ENCODE results near the gene TMEM163.

Gene TMEM163

DNA sequence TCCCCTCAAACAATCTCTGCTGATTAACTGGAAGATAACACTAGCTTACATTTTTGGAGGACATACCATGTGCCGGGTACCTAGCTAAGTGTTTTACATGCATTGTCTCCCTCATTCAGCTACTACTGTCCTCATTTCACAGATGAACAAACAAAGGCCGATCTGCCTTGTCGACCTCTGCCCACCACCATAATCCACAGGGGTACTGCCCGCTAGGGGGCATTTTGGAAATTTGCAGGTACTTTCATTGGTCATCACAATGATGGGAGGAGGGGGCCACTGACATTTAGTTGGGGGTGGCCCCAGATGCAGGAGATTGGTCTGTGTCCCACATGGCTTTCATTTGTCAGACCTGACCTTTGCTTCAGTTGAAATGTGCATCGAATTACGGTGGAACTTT, 3.9 kb upstream of the TMEM163 start:
- Histone ChIP-seq H3K4me3 (ENCODE audit: low read depth, low read length) (no peak overlapping the region), H3K27ac (no peak overlapping the region), H3K27me3 (replicated peaks) (peaks cover 44% of the 10 kb centered on the region), H3K36me3 (replicated peaks) (no peaks in the 10 kb centered on the region)
- in situ Hi-C loops (cut with HindIII; ENCODE audit: low pct_ligation_motif_present, low sequenced_read_pairs): no loop called here
- TF ChIP-seq, protein P1, sequence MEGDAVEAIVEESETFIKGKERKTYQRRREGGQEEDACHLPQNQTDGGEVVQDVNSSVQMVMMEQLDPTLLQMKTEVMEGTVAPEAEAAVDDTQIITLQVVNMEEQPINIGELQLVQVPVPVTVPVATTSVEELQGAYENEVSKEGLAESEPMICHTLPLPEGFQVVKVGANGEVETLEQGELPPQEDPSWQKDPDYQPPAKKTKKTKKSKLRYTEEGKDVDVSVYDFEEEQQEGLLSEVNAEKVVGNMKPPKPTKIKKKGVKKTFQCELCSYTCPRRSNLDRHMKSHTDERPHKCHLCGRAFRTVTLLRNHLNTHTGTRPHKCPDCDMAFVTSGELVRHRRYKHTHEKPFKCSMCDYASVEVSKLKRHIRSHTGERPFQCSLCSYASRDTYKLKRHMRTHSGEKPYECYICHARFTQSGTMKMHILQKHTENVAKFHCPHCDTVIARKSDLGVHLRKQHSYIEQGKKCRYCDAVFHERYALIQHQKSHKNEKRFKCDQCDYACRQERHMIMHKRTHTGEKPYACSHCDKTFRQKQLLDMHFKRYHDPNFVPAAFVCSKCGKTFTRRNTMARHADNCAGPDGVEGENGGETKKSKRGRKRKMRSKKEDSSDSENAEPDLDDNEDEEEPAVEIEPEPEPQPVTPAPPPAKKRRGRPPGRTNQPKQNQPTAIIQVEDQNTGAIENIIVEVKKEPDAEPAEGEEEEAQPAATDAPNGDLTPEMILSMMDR (IDR thresholded peaks at IDR 0.05; ENCODE audit: low read depth, low read length, missing control alignments): peak; percentile 53
- DNase-seq: no peak

DNA sequence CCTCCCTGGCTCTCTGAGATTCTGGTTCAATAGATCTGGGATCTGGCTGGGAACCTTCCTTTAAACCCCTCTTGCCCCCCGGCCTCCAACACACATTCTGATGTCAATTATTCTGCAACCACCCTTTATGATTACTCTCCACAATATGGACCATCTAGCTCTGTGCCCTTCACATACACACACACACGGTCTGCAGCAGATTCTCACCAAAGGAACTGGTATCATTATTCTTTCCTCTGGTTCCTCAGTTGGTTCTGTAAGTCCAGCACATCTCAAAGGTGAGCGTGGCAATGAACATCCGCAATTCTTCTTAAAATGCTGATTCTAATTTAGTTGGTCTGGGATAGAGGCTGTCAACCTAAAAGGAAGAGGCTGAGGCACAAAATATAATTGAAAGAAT, 2.8 kb upstream of the TMEM163 start:
- in situ Hi-C loops (cut with HindIII; ENCODE audit: low pct_ligation_motif_present, low sequenced_read_pairs): no loop called here

GRCh38 chr2:134718023-134718816, 580 bp downstream of the TMEM163 start:
- Histone ChIP-seq H3K27me3 (replicated peaks) (peaks cover 64% of the 10 kb centered on the region), H3K4me3 (ENCODE audit: low read depth, low read length) (peak overlapping the region; percentile 29), H3K36me3 (replicated peaks) (no peaks in the 10 kb centered on the region), H3K27ac (no peak overlapping the region)
- TF ChIP-seq, protein P1 (IDR thresholded peaks at IDR 0.05; ENCODE audit: low read depth, low read length, missing control alignments): no peak
- no peak for DNase-seq
- in situ Hi-C loops (cut with HindIII; ENCODE audit: low pct_ligation_motif_present, low sequenced_read_pairs): no loop called here

More for the DNA sequence above, 2.8 kb upstream of the TMEM163 start:
- TF ChIP-seq, protein P1 (IDR thresholded peaks at IDR 0.05; ENCODE audit: low read depth, low read length, missing control alignments): no peak
- no peaks in the 10 kb centered on the region for H3K36me3 ChIP-seq (replicated peaks)
- DNase-seq: no peak
- H3K27me3 ChIP-seq (replicated peaks): peaks cover 55% of the 10 kb centered on the region
- no peak overlapping the region for H3K27ac ChIP-seq
- no peak overlapping the region for H3K4me3 ChIP-seq (ENCODE audit: low read depth, low read length)

- H3K27me3 ChIP-seq (replicated peaks): peaks cover 58% of the 10 kb centered on the region
- in situ Hi-C loops (cut with HindIII; ENCODE audit: low pct_ligation_motif_present, low sequenced_read_pairs): no loop called here
- TF ChIP-seq, protein P1 (IDR thresholded peaks at IDR 0.05; ENCODE audit: low read depth, low read length, missing control alignments): no peak
- H3K4me3 ChIP-seq (ENCODE audit: low read depth, low read length): no peak overlapping the region
- no peak overlapping the region for H3K27ac ChIP-seq
- no peak for DNase-seq
- no peaks in the 10 kb centered on the region for H3K36me3 ChIP-seq (replicated peaks)
Observed at GRCh38 chr2:134717286-134718022, 1.3 kb downstream of the TMEM163 start.

DNA sequence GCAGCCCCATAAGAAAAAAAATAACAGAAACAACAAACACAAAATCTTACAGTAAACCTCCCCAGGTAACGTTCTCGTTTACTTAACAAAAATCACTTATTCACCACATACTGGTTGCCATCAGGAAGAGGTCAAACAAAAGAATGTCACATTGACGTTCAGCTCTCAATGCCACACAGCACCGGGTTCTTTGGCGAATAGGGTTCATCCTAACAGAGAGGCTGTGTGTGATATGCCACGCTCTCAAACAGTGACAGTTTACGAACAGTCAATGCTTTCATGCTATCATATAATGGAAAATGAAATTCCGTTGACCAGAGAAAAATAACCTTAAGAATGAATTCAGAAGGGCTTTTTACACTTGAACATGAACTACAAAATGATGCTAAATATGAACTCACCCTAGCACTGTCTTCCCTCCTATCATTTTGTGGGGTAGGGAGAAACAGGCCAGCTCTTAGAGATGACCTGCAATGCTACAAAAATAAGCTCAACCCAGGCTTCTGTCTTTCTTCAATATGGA, 2.0 kb downstream of the TMEM163 start:
- Histone ChIP-seq H3K27ac (no peak overlapping the region), H3K36me3 (replicated peaks) (no peaks in the 10 kb centered on the region), H3K4me3 (ENCODE audit: low read depth, low read length) (no peak overlapping the region), H3K27me3 (replicated peaks) (peaks cover 53% of the 10 kb centered on the region)
- DNase-seq: no peak
- in situ Hi-C loops (cut with HindIII; ENCODE audit: low pct_ligation_motif_present, low sequenced_read_pairs): no loop called here
- TF ChIP-seq, protein P1 (IDR thresholded peaks at IDR 0.05; ENCODE audit: low read depth, low read length, missing control alignments): no peak

Data from brain microvascular endothelial cell (primary cell).